Inflammatory macrophage (primary cell): ENCODE measurements around the gene FNDC11.
"Not testable (repeated sequence)": the region's sequence is repeated elsewhere in the genome, so short reads cannot be mapped to it uniquely, and the experiment has no call there.

ENCODE experiments used
- DNase-seq, 2 donors: peaks; one replicate each; pipeline ENCODE4 v3.0.0-alpha.2; 2020 to 2022

FNDC11 gene

GRCh38 chr20:63567386-63568169 lies 13.6 kb downstream of the FNDC11 start:
- DNase-seq = peak; percentile 81 to 82

GRCh38 chr20:63568170-63568981 lies 14.4 kb downstream of the FNDC11 start:
- DNase-seq = no peak

GRCh38 chr20:63568986-63569949 lies 15.3 kb downstream of the FNDC11 start:
- DNase-seq = no peak

- DNase-seq = no peak
Observed at GRCh38 chr20:63570281-63571086, 16.5 kb downstream of the FNDC11 start.

GRCh38 chr20:63571087-63571478 lies 17.1 kb downstream of the FNDC11 start:
- DNase-seq = not testable (repeated sequence)

- no peak for DNase-seq
Observed at GRCh38 chr20:63572071-63572787, 18.3 kb downstream of the FNDC11 start.

- DNase-seq = no peak
Observed at GRCh38 chr20:63572788-63573646, 19.1 kb downstream of the FNDC11 start.

- no peak for DNase-seq
Observed at GRCh38 chr20:63573647-63574131, 19.7 kb downstream of the FNDC11 start.

GRCh38 chr20:63574156-63574828 lies 20.3 kb downstream of the FNDC11 start, which contains the start of gene HELZ2:
TSS of gene HELZ2 (minus strand) at chr20:63574239. CDS start at chr20:63572385, 1,854 bp downstream.
- peak; percentile 62 to 68 for DNase-seq

- DNase-seq = no peak
Observed at GRCh38 chr20:63574829-63575743, 21.1 kb downstream of the FNDC11 start.

GRCh38 chr20:63576311-63576710 lies 22.4 kb downstream of the FNDC11 start:
- no peak for DNase-seq

- DNase-seq = no peak
Observed at GRCh38 chr20:63577317-63577894, 23.4 kb downstream of the FNDC11 start.

- no peak for DNase-seq
Observed at GRCh38 chr20:63578224-63579016, 24.5 kb downstream of the FNDC11 start.

- peak; percentile 9 to 14 for DNase-seq
Observed at GRCh38 chr20:63579017-63579694, 25.2 kb downstream of the FNDC11 start.

- peak; percentile 20 to 60 for DNase-seq
Observed at GRCh38 chr20:63580796-63581461, 27.0 kb downstream of the FNDC11 start.
